ENCODE results near the gene PARVA.

Gene PARVA

DNA sequence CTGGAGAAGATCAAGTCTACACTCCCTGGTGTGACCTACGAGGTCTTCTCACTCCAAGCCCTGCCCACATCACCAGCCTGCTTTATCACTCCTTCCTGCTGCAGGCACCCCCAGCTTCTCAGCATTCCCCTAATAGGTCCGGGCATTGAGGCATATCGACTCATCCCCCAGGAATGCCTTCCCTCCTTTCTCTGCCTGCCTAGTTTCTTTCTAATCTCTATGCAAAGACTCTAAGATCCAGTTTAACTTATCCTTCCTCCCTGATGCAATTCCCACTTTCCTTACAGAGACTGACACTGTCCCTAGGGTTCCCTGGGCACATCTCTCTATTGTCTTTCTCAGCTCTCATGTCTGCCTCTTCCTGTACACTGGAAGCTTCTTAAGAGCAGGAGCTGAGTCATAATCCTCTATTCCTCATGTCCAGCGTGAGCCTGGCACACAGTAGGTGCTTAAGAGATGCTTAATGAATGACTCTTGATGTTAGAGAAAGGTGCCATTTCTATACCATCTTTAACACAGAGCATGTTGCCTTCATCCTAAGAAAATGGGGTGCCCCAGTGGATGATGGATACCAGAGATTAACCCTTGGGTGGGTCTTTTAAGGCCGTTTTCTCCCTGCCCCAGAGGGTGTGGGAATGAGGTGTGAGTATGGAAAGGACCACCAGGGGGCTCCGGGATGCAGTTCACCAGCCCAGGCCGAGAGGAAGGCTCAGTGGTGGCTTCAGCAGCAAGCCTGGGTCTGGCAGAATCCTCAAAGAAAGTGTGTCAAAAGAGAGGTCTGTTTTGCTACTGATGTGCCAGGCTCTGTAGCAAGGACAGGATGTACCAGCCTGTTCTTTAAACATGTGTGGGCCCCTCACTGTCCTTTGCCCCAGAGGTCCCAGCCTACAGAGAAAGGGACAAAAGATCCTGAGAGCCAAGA lies 34.7 kb downstream of the PARVA start:
- TF ChIP-seq TAF1 (IDR thresholded peaks at IDR 0.05; ENCODE audit: borderline replicate concordance, insufficient read depth, low read length) (no peak), FOXP2 (optimal IDR thresholded peaks at IDR 0.05; ENCODE audit: borderline replicate concordance, extremely low read depth, extremely low read length, insufficient read depth) (peak; percentile 24), POLR2AphosphoS5 (IDR thresholded peaks at IDR 0.05; ENCODE audit: low read depth, low read length) (no peak), SIN3A (IDR thresholded peaks at IDR 0.05; ENCODE audit: borderline replicate concordance, insufficient read depth, low read length) (no peak)
- TF ChIP-seq, protein P1, sequence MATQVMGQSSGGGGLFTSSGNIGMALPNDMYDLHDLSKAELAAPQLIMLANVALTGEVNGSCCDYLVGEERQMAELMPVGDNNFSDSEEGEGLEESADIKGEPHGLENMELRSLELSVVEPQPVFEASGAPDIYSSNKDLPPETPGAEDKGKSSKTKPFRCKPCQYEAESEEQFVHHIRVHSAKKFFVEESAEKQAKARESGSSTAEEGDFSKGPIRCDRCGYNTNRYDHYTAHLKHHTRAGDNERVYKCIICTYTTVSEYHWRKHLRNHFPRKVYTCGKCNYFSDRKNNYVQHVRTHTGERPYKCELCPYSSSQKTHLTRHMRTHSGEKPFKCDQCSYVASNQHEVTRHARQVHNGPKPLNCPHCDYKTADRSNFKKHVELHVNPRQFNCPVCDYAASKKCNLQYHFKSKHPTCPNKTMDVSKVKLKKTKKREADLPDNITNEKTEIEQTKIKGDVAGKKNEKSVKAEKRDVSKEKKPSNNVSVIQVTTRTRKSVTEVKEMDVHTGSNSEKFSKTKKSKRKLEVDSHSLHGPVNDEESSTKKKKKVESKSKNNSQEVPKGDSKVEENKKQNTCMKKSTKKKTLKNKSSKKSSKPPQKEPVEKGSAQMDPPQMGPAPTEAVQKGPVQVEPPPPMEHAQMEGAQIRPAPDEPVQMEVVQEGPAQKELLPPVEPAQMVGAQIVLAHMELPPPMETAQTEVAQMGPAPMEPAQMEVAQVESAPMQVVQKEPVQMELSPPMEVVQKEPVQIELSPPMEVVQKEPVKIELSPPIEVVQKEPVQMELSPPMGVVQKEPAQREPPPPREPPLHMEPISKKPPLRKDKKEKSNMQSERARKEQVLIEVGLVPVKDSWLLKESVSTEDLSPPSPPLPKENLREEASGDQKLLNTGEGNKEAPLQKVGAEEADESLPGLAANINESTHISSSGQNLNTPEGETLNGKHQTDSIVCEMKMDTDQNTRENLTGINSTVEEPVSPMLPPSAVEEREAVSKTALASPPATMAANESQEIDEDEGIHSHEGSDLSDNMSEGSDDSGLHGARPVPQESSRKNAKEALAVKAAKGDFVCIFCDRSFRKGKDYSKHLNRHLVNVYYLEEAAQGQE (IDR thresholded peaks at IDR 0.05; ENCODE audit: insufficient read depth in 1 of 2, low read depth in 2 of 2, low read length in 2 of 2): no peak

DNA sequence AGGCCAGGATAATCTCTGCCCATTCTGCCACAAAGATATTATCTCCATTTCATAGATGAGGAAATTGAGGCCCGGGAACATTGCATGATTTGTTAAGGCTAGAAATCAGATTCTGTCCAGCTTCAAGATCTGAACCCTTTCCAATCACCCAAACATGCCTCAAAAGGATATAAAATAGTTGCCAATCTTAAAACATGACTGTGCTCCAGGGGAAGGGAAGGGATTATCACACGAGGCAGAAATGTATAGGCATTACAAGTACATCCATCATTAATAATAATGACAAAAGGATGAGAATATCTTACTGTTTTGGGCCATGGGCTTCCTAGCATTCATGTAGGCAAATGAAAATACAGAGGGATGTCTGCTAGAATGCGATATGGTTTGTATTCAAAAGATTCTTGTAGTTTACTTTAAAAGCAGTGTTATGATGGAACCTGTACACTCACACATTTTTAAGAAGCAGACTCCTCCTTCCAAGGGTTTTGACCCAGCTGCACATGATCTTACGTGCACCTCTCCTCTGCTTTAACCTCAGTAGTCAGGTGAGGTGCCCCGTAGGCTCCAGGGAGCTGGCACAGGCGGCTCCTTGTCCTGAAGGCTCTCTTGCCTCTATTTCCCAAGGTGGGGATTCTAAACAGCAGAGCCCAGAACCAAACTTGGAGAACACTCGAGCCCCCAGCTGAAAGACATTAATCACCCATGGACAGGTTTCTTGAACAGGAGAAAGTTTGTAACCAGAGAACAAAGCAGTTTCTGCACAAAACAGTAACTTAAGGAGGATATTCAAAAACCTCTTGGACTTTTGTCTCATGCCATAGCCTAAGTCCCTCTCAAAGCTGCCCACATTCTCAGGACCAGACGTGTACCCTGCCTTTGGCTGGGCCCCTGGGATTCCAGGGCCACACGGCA lies 36.0 kb downstream of the PARVA start:
- TF ChIP-seq FOXP2 (optimal IDR thresholded peaks at IDR 0.05; ENCODE audit: borderline replicate concordance, extremely low read depth, extremely low read length, insufficient read depth): no peak
- TF ChIP-seq TAF1 (IDR thresholded peaks at IDR 0.05; ENCODE audit: borderline replicate concordance, insufficient read depth, low read length): no peak
- no peak for TF ChIP-seq POLR2AphosphoS5 (IDR thresholded peaks at IDR 0.05; ENCODE audit: low read depth, low read length)
- TF ChIP-seq, protein P1 (IDR thresholded peaks at IDR 0.05; ENCODE audit: insufficient read depth in 1 of 2, low read depth in 2 of 2, low read length in 2 of 2): no peak
- TF ChIP-seq SIN3A (IDR thresholded peaks at IDR 0.05; ENCODE audit: borderline replicate concordance, insufficient read depth, low read length): no peak

DNA sequence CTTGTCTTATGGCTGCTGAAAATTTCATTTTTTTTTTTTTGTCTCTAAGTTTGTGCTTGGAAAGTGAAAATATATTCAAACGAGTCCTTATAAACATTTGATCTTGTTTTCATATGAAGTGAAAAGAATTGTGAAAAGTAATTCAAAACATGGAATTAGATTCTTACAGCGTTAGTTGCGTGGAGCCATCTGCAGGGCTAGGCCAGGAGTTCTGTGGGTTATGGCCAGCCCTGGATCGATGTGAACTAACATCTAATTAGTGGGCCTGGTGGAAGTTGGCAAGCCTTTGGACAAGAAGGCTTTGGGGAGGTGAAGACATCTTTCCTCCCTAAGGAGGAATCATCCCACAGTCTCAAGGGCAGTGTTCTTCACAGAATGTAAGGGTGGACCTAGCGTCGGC lies 37.2 kb downstream of the PARVA start:
- TF ChIP-seq TAF1 (IDR thresholded peaks at IDR 0.05; ENCODE audit: borderline replicate concordance, insufficient read depth, low read length) (no peak), POLR2AphosphoS5 (IDR thresholded peaks at IDR 0.05; ENCODE audit: low read depth, low read length) (no peak), FOXP2 (optimal IDR thresholded peaks at IDR 0.05; ENCODE audit: borderline replicate concordance, extremely low read depth, extremely low read length, insufficient read depth) (no peak), SIN3A (IDR thresholded peaks at IDR 0.05; ENCODE audit: borderline replicate concordance, insufficient read depth, low read length) (no peak)
- TF ChIP-seq, protein P1 (IDR thresholded peaks at IDR 0.05; ENCODE audit: insufficient read depth in 1 of 2, low read depth in 2 of 2, low read length in 2 of 2): no peak

GRCh38 chr11:12415342-12415966 lies 38.1 kb downstream of the PARVA start:
- no peak for TF ChIP-seq POLR2AphosphoS5 (IDR thresholded peaks at IDR 0.05; ENCODE audit: low read depth, low read length)

DNA sequence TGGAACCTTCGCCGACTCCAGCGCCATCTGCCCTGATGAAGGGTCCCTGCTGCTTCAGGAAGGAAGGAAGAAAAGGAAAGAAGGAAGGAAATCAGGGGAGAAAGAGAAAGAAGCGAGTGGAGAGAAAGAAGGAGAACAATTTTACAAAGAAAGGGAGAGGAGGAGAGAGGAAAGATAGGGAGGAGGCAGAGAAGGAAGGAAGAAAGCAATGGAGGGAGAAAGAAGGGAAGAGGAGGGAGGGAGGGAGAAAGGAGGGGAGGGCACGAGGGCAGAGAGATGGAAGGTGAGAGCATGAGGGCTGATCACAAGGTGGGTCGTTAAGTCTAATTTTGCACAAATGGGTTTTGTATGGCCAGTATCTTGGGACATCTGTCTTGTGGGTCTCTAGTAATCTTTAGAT lies 39.2 kb downstream of the PARVA start:
- TF ChIP-seq SIN3A (IDR thresholded peaks at IDR 0.05; ENCODE audit: borderline replicate concordance, insufficient read depth, low read length) (no peak), FOXP2 (optimal IDR thresholded peaks at IDR 0.05; ENCODE audit: borderline replicate concordance, extremely low read depth, extremely low read length, insufficient read depth) (no peak), POLR2AphosphoS5 (IDR thresholded peaks at IDR 0.05; ENCODE audit: low read depth, low read length) (no peak), TAF1 (IDR thresholded peaks at IDR 0.05; ENCODE audit: borderline replicate concordance, insufficient read depth, low read length) (no peak)
- TF ChIP-seq, protein P1 (IDR thresholded peaks at IDR 0.05; ENCODE audit: insufficient read depth in 1 of 2, low read depth in 2 of 2, low read length in 2 of 2): no peak
